Measurements from ENCODE around the gene PLCH1. TPM values are rescaled to one million over a fixed set of nuclear protein-coding genes. Genes with fewer than 3 reads are reported as not detected.

The PLCH1 gene
- total RNA-seq, 4 donors from 2014 or later = 0.68 to 1.2 (median 0.87) TPM

GRCh38 chr3:155651489-155652218 lies 93.2 kb downstream of the PLCH1 start:
- Histone ChIP-seq H3K27ac (no peak overlapping the region), H3K4me1 (no peaks in the 10 kb centered on the region), H3K27me3 (no peaks in the 10 kb centered on the region), H3K4me3 (no peak overlapping the region), H3K36me3 (no peaks in the 10 kb centered on the region), H3K9me3 (no peaks in the 10 kb centered on the region)
- TF ChIP-seq POLR2A (IDR thresholded peaks at IDR 0.05) (no peak), POLR2AphosphoS5 (IDR thresholded peaks at IDR 0.05) (no peak), CTCF (IDR thresholded peaks at IDR 0.05) (no peak), EP300 (IDR thresholded peaks at IDR 0.05) (no peak)
- DNase-seq (ENCODE audit: low spot score in 2 of 2) = no peak
- 49% methylated on average over 3 of the region's 3 CpGs for WGBS

GRCh38 chr3:155648013-155648591 lies 96.8 kb downstream of the PLCH1 start:
- TF ChIP-seq POLR2AphosphoS5 (IDR thresholded peaks at IDR 0.05) = no peak
- TF ChIP-seq EP300 (IDR thresholded peaks at IDR 0.05) = no peak
- TF ChIP-seq CTCF (IDR thresholded peaks at IDR 0.05) = no peak
- TF ChIP-seq POLR2A (IDR thresholded peaks at IDR 0.05) = no peak
- DNase-seq (ENCODE audit: low spot score in 2 of 2) = no peak

GRCh38 chr3:155647206-155647605 lies 97.7 kb downstream of the PLCH1 start:
- Histone ChIP-seq H3K4me3 (no peak overlapping the region), H3K27me3 (no peaks in the 10 kb centered on the region), H3K4me1 (no peaks in the 10 kb centered on the region), H3K9me3 (no peaks in the 10 kb centered on the region), H3K36me3 (no peaks in the 10 kb centered on the region), H3K27ac (no peak overlapping the region)
- TF ChIP-seq CTCF (IDR thresholded peaks at IDR 0.05) (no peak), POLR2A (IDR thresholded peaks at IDR 0.05) (no peak), POLR2AphosphoS5 (IDR thresholded peaks at IDR 0.05) (no peak), EP300 (IDR thresholded peaks at IDR 0.05) (no peak)
- 62% methylated on average over 2 of the region's 2 CpGs for WGBS
- no peak for DNase-seq (ENCODE audit: low spot score in 2 of 2)

More at GRCh38 chr3:155648013-155648591, 96.8 kb downstream of the PLCH1 start:
- no peak overlapping the region for H3K4me3 ChIP-seq
- H3K27me3 ChIP-seq = no peaks in the 10 kb centered on the region
- no peaks in the 10 kb centered on the region for H3K9me3 ChIP-seq
- no peaks in the 10 kb centered on the region for H3K36me3 ChIP-seq
- WGBS = 86% methylated on average over 6 of the region's 6 CpGs
- no peaks in the 10 kb centered on the region for H3K4me1 ChIP-seq
- no peak overlapping the region for H3K27ac ChIP-seq

GRCh38 chr3:155646669-155647068 lies 98.2 kb downstream of the PLCH1 start:
- H3K27me3 ChIP-seq = no peaks in the 10 kb centered on the region
- H3K4me1 ChIP-seq = no peaks in the 10 kb centered on the region
- no peak for TF ChIP-seq EP300 (IDR thresholded peaks at IDR 0.05)
- TF ChIP-seq POLR2AphosphoS5 (IDR thresholded peaks at IDR 0.05) = no peak
- no peak for TF ChIP-seq POLR2A (IDR thresholded peaks at IDR 0.05)
- no peak for TF ChIP-seq CTCF (IDR thresholded peaks at IDR 0.05)
- 89% methylated on average over 2 of the region's 2 CpGs for WGBS
- no peaks in the 10 kb centered on the region for H3K9me3 ChIP-seq
- no peak overlapping the region for H3K27ac ChIP-seq
- H3K4me3 ChIP-seq = no peak overlapping the region
- no peaks in the 10 kb centered on the region for H3K36me3 ChIP-seq
- DNase-seq (ENCODE audit: low spot score in 2 of 2) = no peak

GRCh38 chr3:155646128-155646527 lies 98.7 kb downstream of the PLCH1 start:
- TF ChIP-seq CTCF (IDR thresholded peaks at IDR 0.05) (no peak), POLR2AphosphoS5 (IDR thresholded peaks at IDR 0.05) (no peak), EP300 (IDR thresholded peaks at IDR 0.05) (no peak), POLR2A (IDR thresholded peaks at IDR 0.05) (no peak)
- 86% methylated on average over 5 of the region's 5 CpGs for WGBS
- no peaks in the 10 kb centered on the region for H3K4me1 ChIP-seq
- H3K4me3 ChIP-seq = no peak overlapping the region
- no peaks in the 10 kb centered on the region for H3K36me3 ChIP-seq
- no peak for DNase-seq (ENCODE audit: low spot score in 2 of 2)
- no peak overlapping the region for H3K27ac ChIP-seq
- no peaks in the 10 kb centered on the region for H3K9me3 ChIP-seq
- H3K27me3 ChIP-seq = no peaks in the 10 kb centered on the region
